OCI-LY7 (cell line): ENCODE results near the gene BCL10.

Source experiments
- CTCF ChIP-seq: fragments of 200-600 bp; sonication (generic); conservative IDR thresholded peaks from 2 replicates; pipeline ENCODE4 v1.5.1; 2014; ENCODE audit warnings: mild to moderate bottlenecking, antibody characterized with exemption, low read length, moderate library complexity, mixed read lengths
- EZH2phosphoT487 ChIP-seq: fragments of 200-600 bp; sonication (generic); IDR thresholded peaks from 2 replicates; pipeline ENCODE4 v1.6.1; 2018; ENCODE audit warnings: low read depth, borderline replicate concordance, mild to moderate bottlenecking, mixed run types, antibody characterized with exemption, low read length, moderate library complexity, mixed read lengths

- TF ChIP-seq CTCF (no peak), EZH2phosphoT487 (no peak)
Measured at GRCh38 chr1:85243372-85243771, 33.1 kb downstream of the BCL10 start.
